Body of pancreas (tissue), 4 donors: ENCODE measurements around the gene CENPL.

Experiments
- CTCF ChIP-seq, 7 experiments: fragments of 450-650 bp in 4 of 7; fragments of 200-600 bp in 3 of 7; sonication (generic) in 3 of 7; IDR thresholded peaks; one replicate each; pipeline ENCODE4 v1.5.1; 2016 to 2019; ENCODE audit warnings: antibody characterized with exemption in 7 of 7
- POLR2A ChIP-seq, 3 donors: fragments of 450-650 bp; IDR thresholded peaks; one replicate each; pipeline ENCODE4 v1.6.1; 2016; ENCODE audit warnings: antibody characterized with exemption in 3 of 3, mild to moderate bottlenecking in 2 of 3

- TF ChIP-seq CTCF (IDR thresholded peaks at IDR 0.05) = no peak
- TF ChIP-seq POLR2A (IDR thresholded peaks at IDR 0.05) = no peak
Observed at GRCh38 chr1:173802961-173803360, 21.7 kb downstream of the CENPL start.
